Measurements from ENCODE around the gene CLDN15. TPM values are rescaled to one million over a fixed set of nuclear protein-coding genes. Genes with fewer than 3 reads are reported as not detected.
A peak's percentile ranks its signal among the peaks of the same experiment; 100 is the strongest.

Gene CLDN15
- polyA plus RNA-seq, 1 donor (not counting 4 experiments of a cell fraction or from before 2014, with no cell fraction given): 2.4 TPM

GRCh38 chr7:101201695-101202602 is 35.7 kb downstream of the CLDN15 start:
- TF ChIP-seq, protein P1, sequence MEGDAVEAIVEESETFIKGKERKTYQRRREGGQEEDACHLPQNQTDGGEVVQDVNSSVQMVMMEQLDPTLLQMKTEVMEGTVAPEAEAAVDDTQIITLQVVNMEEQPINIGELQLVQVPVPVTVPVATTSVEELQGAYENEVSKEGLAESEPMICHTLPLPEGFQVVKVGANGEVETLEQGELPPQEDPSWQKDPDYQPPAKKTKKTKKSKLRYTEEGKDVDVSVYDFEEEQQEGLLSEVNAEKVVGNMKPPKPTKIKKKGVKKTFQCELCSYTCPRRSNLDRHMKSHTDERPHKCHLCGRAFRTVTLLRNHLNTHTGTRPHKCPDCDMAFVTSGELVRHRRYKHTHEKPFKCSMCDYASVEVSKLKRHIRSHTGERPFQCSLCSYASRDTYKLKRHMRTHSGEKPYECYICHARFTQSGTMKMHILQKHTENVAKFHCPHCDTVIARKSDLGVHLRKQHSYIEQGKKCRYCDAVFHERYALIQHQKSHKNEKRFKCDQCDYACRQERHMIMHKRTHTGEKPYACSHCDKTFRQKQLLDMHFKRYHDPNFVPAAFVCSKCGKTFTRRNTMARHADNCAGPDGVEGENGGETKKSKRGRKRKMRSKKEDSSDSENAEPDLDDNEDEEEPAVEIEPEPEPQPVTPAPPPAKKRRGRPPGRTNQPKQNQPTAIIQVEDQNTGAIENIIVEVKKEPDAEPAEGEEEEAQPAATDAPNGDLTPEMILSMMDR (optimal IDR thresholded peaks at IDR 0.05 in 1 of 3, IDR thresholded peaks at IDR 0.05 in 1 of 3, conservative IDR thresholded peaks at IDR 0.05 in 1 of 3; ENCODE audit: extremely low read depth in 1 of 3, insufficient read depth in 2 of 3, low read length in 3 of 3): no peak
- peak; percentile 68 for TF ChIP-seq EZH2 (IDR thresholded peaks at IDR 0.05; ENCODE audit: low read length)
- Histone ChIP-seq H3K4me3 (ENCODE audit: control insufficient read depth in 2 of 3, extremely low read depth in 1 of 3, insufficient read depth in 2 of 3, low read depth in 1 of 3, low read length in 3 of 3) (peak overlapping the region in 1 of 3 experiments; percentile 37), H3K9me1 (ENCODE audit: control insufficient read depth, extremely low read depth, insufficient read depth, low read length) (no peaks in the 10 kb centered on the region), H2AFZ (ENCODE audit: control insufficient read depth, low read length) (no peak overlapping the region), H3K4me1 (ENCODE audit: control insufficient read depth, extremely low read depth, insufficient read depth, low read length) (no peaks in the 10 kb centered on the region), H3K79me2 (ENCODE audit: control insufficient read depth, insufficient read depth, low read length) (no peaks in the 10 kb centered on the region), H3K36me3 (ENCODE audit: control insufficient read depth in 2 of 2, extremely low read depth in 1 of 2, insufficient read depth in 2 of 2, low read length in 2 of 2) (peaks cover 0 to 4% of the 10 kb centered on the region in 2 experiments), H3K27ac (ENCODE audit: control insufficient read depth, insufficient read depth, low read length) (no peak overlapping the region), H3K4me2 (ENCODE audit: control insufficient read depth, extremely low read depth, insufficient read depth, low read depth, low read length) (peak overlapping the region; percentile 27), H3K9me3 (ENCODE audit: control insufficient read depth, low read depth, low read length) (no peaks in the 10 kb centered on the region), H3K9ac (ENCODE audit: control insufficient read depth, extremely low read depth, insufficient read depth, low read length) (no peak overlapping the region), H4K20me1 (ENCODE audit: control insufficient read depth, extremely low read depth, insufficient read depth, low read length) (no peaks in the 10 kb centered on the region), H3K27me3 (ENCODE audit: control insufficient read depth, extremely low read depth, insufficient read depth, low read length) (peaks cover 31% of the 10 kb centered on the region)
- FAIRE-seq (no peak), DNase-seq (ENCODE audit: low read depth, low spot score) (no peak)
- dilution Hi-C loops (cut with MboI; ENCODE audit: extremely low pct_ligation_motif_present, low sequenced_read_pairs): no loop called here

DNA sequence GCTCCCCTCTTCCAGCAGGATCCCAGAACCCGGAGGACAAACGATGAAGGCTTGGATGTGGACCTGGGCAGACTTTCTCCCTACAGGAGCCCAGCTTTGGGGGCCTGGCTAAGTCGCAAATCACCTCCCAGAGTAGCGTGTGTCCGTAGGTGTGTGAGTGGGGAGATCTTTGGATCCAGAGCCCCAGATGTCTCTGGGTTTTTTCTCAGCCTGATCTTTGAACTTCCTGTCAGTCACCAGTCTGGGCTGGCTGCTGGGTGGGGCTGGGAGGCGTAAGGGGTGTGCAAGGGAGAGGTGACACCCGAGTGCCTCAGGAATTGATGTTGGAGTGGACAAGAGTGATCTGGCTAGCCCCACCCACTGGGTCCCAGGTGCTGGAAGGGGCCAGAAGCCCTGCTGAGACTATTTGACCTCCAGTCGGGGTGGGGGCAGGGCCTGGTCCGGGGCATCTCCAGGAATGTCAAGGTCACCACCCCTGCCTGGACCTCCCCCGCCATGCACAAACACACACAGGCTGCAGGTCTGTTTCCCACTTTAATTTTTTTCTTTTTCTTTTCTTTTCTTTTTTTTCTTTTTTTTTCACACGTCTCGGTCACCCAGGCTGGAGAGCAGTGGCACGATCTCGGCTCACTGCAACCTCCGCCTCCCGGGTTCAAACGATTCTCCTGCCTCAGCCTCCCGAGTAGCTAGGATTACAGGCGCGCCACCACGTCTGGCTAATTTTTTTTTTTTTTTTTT is 36.6 kb downstream of the CLDN15 start, which contains the start of gene MOGAT3:
Gene MOGAT3 (minus strand): TSS at position 175 of the 738 bp plus-strand sequence. CDS start 182 bp downstream, outside the sequence.
- no peaks in the 10 kb centered on the region for H3K9me3 ChIP-seq (ENCODE audit: control insufficient read depth, low read depth, low read length)
- no peak for FAIRE-seq
- no peaks in the 10 kb centered on the region for H3K4me1 ChIP-seq (ENCODE audit: control insufficient read depth, extremely low read depth, insufficient read depth, low read length)
- no peak within 1 kb of the TSS for H3K9ac ChIP-seq (ENCODE audit: control insufficient read depth, extremely low read depth, insufficient read depth, low read length)
- H2AFZ ChIP-seq (ENCODE audit: control insufficient read depth, low read length): no peak within 1 kb of the TSS
- no peaks in the 10 kb centered on the region for H3K79me2 ChIP-seq (ENCODE audit: control insufficient read depth, insufficient read depth, low read length)
- DNase-seq (ENCODE audit: low read depth, low spot score): no peak
- dilution Hi-C loops (cut with MboI; ENCODE audit: extremely low pct_ligation_motif_present, low sequenced_read_pairs): no loop called here
- peak within 1 kb of the TSS; percentile 27 for H3K4me2 ChIP-seq (ENCODE audit: control insufficient read depth, extremely low read depth, insufficient read depth, low read depth, low read length)
- no peak for TF ChIP-seq EZH2 (IDR thresholded peaks at IDR 0.05; ENCODE audit: low read length)
- TF ChIP-seq, protein P1 (optimal IDR thresholded peaks at IDR 0.05 in 1 of 3, IDR thresholded peaks at IDR 0.05 in 1 of 3, conservative IDR thresholded peaks at IDR 0.05 in 1 of 3; ENCODE audit: extremely low read depth in 1 of 3, insufficient read depth in 2 of 3, low read length in 3 of 3): no peak
- H3K27me3 ChIP-seq (ENCODE audit: control insufficient read depth, extremely low read depth, insufficient read depth, low read length): peaks cover 31% of the 10 kb centered on the region
- no peaks in the 10 kb centered on the region for H3K9me1 ChIP-seq (ENCODE audit: control insufficient read depth, extremely low read depth, insufficient read depth, low read length)
- no peaks in the 10 kb centered on the region for H4K20me1 ChIP-seq (ENCODE audit: control insufficient read depth, extremely low read depth, insufficient read depth, low read length)
- peaks cover 0 to 2% of the 10 kb centered on the region in 2 experiments for H3K36me3 ChIP-seq (ENCODE audit: control insufficient read depth in 2 of 2, extremely low read depth in 1 of 2, insufficient read depth in 2 of 2, low read length in 2 of 2)
- no peak within 1 kb of the TSS for H3K27ac ChIP-seq (ENCODE audit: control insufficient read depth, insufficient read depth, low read length)
- peak within 1 kb of the TSS in 1 of 3 experiments; percentile 37 for H3K4me3 ChIP-seq (ENCODE audit: control insufficient read depth in 2 of 3, extremely low read depth in 1 of 3, insufficient read depth in 2 of 3, low read depth in 1 of 3, low read length in 3 of 3)

Measured in keratinocyte (primary cell).